Islet precursor cell (in vitro differentiated cells): Measurements from ENCODE around the gene ALOX12.

Experiments
- DNase-seq: peaks from one replicate; pipeline ENCODE4 v3.0.0-alpha.2; 2018

The ALOX12 gene

DNA sequence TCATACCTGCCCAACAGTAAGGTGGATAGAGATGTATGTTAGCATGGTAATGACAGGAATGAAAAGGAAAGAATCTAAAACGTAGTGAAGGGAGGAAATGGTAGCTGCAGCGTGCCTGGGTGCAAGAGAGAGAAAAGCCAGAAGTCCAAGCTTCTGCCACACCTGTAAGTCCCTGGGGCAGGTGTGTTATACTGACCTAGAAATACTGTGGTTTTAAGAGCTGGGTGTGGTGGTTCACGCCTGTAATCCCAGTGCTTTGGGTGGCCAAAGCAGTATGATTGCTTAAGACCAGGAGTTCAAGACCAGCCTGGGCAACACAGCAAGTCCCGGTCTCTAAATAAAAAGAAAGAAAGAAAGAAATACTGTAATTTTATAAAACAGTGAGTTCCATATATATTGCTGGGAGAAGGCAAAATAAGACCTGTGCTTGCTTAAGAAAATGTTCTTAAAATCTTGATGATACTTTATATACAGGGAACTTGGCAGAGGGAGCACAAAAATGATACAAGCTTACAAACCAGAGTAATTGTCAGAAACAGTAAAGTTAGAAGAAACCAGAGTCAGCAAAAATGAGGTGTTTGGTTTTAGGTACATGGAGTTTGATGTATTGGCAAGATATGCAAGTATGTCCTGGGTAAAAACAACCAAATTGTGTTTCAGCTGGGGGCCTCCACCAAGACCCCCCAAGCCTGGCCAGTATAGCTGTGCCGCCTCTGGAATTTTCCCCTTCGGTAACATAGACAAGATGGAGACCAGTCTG is 6.6 kb downstream of the ALOX12 start:
- DNase-seq = no peak

DNA sequence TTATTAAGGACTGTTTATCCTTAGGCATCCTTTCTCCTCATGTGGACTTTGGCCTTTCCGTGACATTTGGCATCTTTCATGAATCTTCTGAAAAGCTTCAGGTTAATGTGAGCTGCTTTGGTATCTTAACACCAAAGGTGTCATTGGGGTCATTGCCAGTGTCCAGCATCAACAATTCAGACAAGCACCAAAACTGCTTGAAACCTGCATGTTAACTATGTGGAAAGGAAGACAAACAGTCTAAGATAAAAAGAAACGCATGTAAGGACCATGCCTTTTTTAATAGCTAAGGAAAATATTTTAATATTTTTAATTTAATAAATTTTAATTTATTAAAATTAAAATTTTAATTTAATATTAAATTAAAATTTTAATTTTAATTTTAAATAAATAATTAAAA is 7.9 kb downstream of the ALOX12 start:
- DNase-seq = no peak

DNA sequence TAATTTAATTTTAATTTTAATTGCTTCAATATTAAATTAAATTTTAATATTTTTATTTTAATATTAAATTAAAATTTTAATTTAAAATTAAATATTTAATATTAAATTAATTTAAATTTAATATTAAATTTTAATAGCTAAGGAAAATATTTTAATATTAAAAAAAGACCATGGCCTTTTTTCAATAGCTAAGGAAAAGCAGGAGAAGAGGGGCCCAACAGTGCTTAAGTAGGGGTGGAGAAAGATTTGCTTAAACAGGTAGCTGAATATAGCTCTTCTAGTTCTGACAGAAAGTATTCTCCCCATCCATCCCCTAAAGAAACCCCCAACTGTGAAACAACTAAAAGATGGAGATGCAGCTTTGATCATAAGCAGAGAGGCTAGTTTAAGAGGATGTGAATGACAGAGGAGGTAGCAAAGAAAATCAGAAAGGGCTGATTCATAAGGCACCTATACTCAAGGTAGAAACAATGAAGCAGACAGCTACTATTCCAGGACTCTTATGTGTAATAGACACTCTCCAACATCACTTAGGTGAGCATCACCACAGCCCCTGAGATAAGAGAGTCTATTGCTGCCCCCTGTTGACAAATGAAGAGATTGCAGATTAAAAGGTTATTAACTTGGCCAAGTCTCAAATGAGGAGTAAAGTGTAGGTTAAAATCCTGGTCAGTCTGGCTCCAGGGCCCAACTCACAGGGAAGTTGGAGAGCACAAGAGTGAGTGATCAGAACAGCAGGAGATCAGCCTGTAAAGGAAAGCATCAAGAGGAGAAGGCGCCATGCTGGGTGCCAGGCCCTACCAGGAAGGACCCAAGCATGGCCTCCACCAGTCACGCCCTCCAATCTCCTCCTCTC is 8.8 kb downstream of the ALOX12 start:
- DNase-seq = no peak

DNA sequence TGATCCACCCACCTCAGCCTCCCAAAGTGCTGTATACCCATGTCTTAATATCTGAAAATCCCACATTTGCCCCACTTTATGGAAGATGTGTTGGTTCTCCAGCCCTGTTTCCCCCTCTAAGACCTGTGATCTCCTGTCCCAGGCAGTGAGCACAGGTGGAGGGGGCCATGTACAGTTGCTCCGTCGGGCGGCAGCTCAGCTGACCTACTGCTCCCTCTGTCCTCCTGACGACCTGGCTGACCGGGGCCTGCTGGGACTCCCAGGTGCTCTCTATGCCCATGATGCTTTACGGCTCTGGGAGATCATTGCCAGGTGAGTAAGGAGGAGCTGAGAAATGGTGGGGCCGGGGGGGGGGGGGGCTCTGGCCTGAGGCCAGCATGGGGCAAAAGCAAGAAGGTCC is 9.9 kb downstream of the ALOX12 start:
- DNase-seq = no peak

DNA sequence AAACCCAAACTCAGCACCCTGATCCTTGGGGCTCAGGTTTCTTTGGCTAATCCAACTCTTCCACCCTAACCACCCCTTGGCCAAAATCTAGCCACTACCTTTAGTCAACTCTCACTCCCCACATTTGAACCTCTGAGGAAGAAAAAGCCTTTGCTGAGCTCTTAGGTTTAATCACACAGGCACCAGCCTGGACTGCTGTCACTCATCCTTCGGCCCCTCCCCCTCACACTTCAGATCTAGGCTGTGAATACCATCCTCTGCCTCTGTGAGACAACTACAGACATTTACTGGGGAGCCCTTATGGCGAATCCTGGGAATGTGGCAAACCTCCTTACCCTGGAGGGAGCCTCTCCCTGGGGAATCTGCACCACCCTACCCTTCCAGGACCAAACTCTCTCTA is 11.3 kb downstream of the ALOX12 start:
- no peak for DNase-seq

DNA sequence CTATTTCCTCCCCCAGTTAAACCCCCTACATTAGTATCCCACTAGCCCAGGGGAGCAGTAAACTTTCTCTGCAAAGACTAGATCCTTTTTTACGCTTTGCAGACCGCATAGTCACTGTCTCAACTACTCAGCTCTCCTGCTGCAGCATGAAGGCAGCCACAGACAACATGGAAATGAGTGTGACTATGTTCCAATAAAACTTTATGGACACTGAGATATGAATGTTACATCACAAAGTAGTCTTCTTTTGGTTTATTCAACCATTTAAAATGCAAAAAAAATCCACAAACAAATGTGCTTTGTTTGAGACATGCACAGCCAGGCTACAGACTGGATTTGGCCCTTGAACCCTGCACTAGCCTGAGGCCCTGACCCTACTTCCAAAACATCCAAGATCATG is 14.7 kb downstream of the ALOX12 start:
- DNase-seq = no peak

DNA sequence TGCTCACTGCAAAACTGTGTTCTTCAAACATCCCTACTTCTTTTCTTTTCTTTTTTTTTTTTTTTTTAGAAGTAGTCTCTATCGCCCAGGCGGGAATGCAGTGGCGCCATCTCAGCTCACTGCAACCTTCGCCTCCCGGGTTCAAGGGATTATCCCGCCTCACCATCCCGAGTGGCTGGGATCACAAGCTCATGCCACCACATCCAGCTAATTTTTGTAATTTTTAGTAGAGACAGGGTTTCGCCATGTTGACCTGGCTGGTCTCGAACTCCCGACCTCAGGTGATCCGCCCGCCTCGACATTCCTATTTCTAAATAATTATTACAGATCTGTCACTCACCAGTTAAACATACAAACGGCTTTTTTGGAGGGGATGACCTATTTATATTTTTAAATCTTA is 15.6 kb downstream of the ALOX12 start:
- no peak for DNase-seq

DNA sequence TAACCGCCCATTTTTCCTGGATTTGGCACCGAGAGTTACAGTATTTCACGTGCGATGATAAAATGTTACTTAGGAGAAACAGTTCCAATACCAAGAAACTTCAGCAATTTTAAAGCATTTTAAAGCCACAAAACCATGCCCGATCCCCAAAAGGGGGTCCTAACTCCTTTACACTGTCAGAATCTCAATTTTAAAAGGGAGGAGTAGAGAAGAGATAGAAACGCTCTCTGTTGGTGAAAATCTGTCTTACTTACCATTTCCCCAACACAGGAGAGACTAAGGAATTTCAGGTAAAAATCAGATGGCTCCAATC is 16.0 kb downstream of the ALOX12 start:
- DNase-seq = no peak

DNA sequence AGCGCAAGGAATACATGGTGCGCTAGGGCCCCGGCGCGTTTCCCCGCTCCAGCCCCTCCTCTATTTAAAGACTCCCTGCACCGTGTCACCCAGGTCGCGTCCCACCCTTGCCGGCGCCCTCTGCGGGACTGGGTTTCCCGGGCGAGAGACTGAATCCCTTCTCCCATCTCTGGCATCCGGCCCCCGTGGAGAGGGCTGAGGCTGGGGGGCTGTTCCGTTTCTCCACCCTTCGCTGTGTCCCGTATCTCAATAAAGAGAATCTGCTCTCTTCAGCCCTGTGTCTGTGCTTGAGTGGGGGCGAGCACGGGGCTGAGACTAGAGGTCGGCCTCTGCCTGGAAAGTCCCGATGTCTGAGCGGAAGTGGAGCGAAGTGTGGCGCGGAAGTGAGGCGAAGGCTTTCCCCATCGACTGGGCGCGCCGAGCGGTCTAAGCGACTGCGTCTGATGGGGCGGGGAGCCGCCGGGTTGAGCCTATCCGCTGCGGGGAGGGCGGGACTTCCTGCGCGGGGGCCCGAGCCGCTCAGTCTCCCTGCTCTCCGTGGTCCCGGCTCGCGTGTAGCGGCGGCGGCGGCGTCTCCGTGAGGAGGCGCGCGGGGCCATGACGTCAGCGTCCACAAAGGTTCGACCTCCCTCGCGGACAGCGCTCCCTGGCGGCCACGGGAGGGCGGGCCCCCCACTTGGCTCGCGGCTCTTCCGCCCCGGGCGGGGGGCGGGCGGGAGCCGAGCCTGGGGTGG is 18.6 kb downstream of the ALOX12 start:
- DNase-seq = peak; percentile 99

DNA sequence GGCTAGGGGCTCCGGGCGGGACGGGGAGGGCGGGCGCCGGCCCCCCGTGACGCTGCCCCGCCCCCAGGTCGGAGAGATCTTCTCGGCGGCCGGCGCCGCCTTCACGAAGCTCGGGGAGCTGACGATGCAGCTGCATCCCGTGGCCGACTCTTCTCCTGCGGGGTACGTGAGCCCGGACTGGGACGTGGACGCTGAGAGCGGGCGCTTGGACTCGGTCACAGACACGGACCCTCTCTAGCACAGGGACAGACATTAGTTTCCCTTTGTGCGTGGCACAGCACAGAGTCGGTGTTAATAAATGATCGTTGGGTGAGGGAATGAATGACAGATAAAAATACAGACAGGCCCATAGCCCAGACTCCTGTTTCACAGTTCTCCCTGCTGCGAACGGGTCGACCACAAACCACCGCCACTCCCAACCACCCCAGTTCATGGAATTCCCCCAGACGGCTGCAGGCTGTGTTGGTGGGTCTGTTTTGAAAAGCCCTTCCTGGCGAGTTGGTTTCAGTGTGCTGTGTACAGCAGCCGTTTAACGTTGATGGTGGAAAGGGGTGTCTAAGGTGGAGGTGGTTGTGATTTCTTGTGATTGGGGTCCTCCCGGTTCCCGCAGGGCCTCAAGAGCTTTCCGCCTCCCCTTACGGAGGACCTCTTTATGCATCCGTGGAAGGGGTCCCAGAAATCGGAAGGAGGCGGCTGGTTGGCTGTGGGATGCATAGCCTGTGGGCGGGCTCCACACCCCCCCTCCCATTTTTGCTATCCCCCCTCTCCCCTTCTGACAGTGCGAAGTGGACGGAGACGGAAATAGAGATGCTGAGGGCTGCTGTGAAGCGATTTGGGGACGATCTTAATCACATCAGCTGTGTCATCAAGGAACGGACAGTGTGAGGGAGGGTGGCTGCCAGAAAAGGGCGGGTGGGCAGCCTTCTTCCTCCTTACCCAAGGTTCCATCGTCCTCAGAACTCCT is 19.4 kb downstream of the ALOX12 start:
- DNase-seq = peak; percentile 83

DNA sequence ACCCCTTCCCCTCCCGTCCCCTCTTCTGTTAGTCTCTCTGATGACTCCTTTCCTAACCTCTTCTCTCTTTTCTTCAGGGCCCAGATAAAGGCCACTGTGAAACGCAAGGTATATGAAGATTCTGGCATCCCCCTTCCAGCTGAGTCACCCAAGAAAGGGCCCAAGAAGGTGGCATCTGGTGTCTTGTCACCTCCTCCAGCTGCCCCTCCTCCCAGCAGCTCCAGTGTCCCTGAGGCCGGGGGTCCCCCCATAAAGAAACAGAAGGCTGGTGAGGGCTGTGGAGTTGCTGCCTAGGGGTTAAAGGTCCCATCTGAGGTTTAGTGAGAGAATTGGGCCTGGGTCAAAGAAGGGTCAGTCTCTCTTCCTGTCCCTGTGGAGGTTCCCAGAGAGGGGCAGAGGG is 20.6 kb downstream of the ALOX12 start:
- DNase-seq = no peak

DNA sequence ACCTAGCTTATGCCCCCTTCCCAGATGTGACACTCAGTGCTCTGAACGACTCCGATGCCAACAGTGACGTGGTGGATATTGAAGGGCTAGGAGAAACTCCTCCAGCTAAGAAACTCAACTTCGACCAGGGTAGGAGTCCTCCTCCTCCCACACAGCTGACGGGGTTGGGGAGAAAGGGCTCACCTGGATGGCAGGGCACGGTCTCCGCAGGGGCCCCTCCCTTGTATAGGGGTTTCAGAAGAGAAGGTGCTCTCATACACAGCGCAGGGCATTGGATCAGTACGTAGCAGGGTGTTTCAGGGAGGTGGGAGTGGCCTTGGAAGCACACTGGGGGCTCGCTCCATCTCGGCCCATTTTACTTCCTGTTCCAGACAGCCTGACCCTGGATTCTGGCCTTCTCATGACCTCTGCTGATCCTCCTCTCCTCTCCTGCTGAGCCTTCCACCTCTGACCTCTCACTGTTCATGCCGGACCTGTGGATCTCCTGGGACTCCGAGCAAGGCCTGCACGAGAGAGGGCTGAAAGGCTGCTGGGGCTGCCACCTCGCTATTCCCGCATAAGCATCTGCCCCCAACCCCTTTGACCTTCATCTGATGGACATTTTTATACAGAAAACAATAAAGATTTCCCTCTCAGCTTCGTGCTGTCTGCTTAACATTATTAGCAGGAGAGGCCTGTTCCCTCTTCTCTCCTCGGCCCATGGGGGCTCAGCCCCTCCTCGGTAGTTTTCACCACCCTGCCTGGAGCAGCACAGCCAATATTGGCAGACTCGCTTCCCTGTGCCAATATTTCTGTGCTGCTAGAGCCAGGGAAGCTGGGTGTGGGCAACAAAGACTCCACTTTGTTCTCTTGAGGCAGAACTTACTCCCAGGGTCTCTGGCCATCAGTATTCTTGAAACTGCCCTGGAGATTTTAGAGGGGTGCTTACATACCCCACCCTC is 21.3 kb downstream of the ALOX12 start:
- no peak for DNase-seq

DNA sequence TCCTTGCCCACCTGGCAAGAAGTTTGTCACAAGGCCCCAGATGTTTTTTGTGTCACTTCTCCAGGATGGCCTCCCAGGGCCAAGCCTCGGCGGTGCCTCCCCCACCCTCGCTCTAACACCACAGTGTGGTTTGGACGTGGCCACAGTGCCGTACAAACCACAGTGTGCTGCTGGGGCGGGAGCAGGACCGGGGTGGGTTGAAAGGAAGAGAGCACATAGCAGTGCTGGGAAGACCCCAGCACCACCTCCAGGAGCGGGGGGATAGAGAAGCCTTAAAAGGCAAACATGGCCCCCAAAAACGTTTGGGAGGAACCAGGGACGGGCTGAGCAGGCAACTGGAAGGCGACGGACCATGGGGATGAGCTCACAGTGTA is 22.0 kb downstream of the ALOX12 start:
- DNase-seq = no peak

DNA sequence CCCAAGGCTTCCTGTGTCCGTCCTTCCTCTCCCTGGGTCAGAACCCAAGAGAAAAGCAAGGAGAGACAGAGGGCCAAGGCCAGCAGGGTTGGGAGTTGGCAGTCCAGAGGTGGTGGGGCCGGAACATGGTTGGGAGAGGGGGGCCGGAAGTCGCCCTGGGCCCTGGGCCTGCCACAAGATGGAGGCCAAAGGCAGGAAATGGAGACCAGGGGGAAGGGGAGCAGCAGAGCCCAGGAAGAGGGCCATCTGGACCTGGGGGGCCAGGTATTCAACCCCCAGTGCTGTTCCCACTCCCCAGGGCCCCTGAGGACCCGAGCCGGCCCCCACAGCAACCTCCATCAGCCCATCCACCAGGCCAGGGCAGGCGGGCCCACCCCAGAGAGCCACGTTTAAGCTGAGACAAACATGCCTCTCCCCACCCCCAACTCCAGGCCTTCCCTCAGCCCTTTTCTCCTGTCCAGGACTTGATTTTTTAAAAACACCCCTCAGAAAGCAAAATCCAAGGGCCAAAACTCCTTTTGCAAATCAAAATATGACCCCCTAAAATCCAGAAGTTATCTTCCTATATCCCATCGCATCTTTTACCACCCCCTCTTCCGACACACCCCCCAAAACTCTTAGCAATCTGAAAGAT is 22.6 kb downstream of the ALOX12 start:
- no peak for DNase-seq

DNA sequence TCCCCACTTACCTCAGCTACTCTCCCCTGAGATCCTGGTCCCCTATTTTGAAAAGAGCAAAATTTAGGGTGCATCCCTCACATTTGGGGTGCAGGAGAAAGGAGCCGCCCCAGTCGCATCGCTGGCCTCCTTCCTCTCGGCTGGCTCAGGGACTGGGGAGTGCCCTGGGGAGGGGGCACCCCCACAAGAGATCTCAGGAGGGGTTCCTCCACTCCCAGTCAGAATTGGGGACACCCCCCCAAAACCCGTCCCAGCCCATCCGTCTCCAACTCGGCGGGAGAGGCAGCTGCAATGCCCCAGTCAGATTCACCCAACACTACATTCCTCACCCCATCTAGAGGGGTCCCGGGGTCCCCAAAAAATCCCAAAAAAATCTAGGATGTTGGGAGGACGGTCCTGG is 23.5 kb downstream of the ALOX12 start:
- DNase-seq = no peak

DNA sequence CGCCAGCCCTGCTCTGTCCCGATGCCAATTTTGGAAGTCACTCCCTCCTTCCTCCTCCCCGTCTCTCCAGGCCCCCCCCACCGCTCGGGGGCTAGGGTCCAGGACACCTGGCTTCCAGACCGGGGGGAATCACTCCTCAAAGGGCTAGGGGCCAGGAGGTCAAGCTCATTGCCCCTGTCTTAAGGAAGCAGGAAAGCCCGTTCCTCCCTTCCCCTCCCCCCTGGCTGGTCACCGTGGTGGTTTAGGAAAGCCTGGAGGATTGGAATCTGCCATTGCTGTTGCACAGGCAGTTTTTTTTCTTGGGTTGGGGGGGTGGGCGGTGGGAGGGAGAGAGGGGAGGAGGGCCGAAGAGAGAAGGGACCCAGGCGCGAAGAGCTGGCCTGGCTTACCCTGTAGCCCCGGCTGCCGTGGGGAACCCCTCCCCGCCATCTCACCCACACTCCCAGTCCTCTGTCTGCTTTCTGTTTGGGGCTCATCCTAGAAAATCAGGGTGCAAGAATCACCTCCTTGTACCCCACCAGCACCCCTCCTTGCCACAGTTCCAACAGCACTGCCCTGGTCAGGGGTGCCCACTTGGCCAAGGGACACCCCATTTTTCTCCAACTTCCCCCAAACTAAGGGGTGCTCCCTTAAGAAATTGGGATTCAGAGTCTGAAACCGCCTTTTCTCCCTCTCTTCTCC is 24.1 kb downstream of the ALOX12 start:
- DNase-seq = peak; percentile 90

DNA sequence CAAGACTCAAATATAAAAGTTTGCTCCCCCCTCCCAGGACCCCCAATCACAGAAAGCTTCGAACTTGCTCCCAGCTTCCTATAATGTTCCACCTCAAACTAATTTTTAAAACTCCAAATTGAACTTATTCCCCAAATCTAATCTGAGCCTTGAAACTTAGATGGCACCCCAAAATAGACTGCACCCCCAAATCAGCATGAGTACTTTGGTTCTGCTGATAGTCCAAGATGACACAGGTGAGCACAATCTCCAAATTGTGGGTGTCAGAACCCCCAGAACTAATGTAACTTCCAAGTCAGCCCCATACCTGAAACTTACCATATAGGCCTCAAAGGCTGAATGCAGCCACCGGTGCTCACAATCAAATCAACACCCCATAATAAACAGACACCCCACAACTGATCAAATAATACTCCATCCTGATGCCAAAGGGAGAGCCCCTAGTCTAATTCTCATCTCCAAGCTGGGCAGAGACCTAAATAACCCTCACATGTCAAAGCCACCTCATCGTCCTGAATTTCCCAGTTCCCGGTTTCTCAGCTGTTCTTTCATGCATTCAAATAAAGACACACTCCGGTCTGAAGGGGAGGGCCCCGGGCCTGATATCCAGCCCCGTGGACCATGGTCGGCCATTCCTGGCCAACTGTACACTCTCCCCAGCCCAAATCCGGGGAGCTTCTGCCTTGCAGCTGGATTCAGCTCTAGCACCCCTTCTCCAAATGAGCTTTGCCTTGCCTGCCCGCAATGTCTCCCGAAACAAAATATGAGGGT is 25.2 kb downstream of the ALOX12 start:
- no peak for DNase-seq

DNA sequence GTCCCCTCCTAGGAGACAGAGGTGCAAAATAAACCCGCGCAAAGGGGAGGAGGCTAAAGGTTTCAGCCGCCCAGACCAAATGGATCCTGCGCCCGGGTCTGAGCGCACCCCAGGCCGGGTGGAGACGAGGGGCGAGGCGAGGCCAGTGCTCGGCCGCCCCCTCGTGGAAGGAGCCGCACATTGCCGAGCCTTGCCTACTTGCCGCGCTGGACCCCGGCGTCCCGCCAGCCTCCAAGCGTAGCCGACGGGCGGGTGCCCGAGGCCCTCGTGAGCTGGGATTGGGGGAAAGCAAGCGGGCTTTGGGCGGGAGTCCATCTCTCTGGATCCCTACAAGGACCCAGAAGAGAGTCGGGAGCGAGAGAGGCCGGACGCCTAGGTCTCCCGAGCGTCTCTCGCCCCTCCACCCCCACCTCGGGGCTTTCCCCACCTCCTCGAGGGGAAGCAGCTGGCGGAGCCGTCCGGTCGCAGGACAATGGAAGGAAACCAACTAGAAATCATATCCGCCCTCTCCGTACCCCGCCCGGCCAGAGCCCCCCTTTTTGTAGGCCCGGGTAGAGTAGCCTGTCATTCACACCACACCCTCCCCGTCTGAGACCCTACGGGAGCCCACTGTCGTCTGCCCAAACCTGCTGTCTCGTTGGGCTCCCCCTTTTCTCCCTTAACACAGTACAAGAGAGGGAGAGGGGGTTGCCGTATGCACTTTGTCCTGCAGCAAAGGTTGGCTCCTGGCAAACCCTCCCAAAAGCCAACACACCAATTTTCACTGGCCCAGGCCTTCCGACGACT is 26.3 kb downstream of the ALOX12 start:
- peak; percentile 85 for DNase-seq
